ENCODE data around the gene ZSWIM4.
"Not testable (repeated sequence)": the region's sequence is repeated elsewhere in the genome, so short reads cannot be mapped to it uniquely, and the experiment has no call there.

The ZSWIM4 gene

DNA sequence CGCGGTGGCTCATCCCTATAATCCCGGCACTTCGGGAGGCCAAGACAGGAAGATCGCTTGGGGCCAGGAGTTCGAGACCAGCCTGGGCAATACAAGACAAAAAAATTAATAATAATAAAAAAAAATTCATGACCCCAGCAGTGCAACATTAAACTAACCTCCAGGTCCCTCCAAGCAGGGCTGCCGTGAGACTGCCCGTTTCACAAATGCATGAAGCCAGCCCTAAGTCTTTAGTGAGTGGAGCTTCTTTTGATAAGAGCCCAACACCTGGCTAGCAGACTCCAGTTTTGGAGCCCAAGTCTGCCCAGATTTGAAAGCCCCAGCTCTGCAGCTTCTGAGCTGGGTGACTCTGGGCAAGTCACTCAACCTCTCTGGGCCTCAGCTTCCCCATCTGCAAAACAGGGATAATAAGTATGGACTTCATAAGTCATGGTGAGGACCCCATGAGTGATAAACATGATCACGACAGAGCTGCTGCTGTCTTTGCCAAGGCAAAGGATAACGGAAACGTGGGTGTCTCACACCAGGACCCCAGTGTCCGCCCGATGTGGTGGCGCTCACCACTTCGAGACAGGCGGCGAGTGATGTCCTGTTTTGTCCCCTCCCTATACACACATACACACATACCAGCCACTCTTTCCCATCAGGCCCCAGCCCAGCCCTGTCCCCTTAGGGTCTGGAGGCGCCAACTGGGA, 43.3 kb downstream of the ZSWIM4 start:
- no peak for DNase-seq

DNA sequence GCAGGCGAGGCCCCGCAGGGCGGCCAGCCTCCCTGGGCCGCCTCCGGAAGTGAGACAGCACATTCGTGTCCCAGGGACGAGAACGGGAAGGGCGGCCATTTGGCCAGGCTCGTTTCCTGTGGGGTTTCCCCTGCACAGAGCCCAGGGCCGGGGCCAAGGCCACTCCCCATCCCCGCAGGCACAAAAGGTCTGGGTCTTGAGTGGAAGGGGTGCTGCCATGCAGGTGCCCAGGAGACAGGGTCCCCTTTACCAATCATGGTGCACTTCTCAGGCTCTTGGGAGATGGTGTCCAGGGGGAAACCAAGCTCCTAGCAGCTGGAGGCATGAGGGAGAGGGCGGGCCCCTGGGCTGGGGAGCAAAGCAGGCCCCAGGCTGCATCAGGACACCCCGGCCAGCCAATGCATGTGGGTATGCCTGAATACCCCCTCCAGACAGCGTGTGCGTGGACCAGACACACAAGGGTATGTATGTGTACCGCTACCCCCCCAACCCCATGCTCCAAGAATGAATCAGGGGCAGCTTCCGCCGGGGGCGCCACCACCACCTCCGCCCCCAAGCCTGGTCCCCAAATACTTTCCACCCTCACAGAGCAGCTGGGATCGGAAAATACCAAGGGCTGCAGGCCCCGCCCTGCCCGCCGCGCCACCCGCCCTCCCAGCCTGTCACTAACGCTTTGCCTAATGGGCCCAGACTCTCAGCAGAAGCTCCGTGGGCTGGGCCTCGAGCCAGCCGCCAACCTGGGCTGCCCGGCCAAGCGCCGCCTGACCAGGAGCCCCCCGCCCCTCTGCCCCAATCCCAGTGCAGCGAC, 44.1 kb downstream of the ZSWIM4 start:
- DNase-seq, result peak; percentile 85

GRCh38 chr19:13839938-13840304, 44.7 kb downstream of the ZSWIM4 start:
- DNase-seq, result no peak

GRCh38 chr19:13840305-13841085, 45.3 kb downstream of the ZSWIM4 start:
- DNase-seq, result no peak

GRCh38 chr19:13841086-13841961, 46.1 kb downstream of the ZSWIM4 start:
- DNase-seq, result no peak

GRCh38 chr19:13841962-13842290, 46.7 kb downstream of the ZSWIM4 start:
- DNase-seq, result no peak

DNA sequence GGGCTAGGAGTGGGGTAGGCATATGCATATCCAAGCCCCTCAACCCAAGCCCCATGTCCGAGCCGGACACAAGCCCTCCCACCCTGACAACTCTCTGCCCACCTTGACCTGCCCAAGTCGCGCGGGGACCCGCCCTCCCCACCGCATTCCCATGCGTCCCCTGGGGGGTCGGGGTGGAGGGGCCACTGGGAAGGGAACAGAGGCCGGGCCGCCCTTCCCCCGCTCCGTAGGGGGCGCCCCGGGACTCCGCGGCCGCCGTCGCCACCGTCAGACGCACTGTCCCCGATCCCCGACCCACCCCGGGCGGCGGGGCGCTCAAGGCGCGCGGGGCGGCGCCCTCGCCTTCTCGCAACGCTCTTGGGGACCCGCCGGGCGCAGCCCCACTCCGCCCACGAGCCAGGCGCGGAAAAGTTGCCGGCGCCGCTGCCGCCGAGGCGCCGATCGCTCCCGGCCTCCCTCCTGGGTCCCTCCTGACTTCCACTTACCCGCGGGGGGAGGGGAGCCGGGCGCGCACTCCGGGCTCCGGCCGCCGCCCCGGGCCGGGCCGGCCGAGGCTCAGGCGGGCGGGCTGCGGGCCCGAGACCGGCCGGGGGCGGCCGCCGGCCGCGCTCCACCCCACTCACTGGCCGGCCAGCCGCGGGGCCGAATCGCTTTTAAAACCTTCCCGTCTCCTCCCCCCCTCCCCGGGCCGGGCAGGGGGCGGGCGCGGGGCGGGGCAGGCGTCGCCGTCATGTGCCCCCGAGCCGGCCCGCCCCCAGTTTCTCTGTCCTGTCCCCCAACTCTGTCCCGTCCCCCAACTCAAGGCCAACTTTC, 47.3 kb downstream of the ZSWIM4 start:
- peak; percentile 52 for DNase-seq

- no peak for DNase-seq
These were observed 48.1 kb downstream of the ZSWIM4 start for GRCh38 chr19:13843104-13843921.

GRCh38 chr19:13844130-13844631, 48.9 kb downstream of the ZSWIM4 start:
- no peak for DNase-seq

DNA sequence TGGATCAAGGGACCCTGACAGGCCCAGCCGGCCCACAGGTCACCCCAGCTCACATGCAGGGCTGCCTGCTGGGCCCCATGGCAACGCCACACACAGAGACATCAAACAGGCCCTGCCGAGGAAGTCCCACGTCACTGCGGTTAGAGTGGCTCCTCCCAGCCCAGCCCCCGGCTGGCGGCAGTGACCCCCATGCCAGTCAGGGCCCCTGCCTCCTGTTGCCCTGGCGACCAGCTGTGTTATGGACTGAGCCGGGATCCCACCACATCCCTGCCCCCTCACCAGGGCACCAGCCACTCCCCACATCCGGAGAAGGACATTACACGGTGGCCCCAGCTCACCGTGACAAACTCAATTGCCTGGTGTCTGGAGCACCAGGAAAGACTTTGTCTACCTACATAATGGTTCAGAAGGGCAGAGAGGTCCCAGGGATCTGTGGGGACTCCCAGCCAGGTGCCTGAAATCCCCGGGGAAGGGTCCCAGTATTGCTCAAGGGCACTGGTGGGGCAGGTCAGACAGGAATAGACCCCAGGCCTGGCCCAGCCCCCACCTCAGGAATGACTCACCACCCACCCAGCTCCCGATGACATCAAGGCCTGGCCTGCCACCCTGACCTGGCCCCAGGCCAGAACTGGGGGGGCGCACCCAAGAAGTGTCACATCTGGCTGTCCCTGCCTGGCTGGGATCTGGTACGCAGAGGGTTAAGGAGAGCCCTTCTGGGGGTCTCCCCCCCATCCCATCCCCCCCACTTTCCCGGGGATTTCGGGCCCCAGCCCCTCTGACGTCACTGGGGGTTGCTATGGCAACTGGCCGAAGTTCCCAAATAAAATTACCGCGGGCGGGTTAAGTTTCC, 51.5 kb downstream of the ZSWIM4 start:
- peak; percentile 91 for DNase-seq

DNA sequence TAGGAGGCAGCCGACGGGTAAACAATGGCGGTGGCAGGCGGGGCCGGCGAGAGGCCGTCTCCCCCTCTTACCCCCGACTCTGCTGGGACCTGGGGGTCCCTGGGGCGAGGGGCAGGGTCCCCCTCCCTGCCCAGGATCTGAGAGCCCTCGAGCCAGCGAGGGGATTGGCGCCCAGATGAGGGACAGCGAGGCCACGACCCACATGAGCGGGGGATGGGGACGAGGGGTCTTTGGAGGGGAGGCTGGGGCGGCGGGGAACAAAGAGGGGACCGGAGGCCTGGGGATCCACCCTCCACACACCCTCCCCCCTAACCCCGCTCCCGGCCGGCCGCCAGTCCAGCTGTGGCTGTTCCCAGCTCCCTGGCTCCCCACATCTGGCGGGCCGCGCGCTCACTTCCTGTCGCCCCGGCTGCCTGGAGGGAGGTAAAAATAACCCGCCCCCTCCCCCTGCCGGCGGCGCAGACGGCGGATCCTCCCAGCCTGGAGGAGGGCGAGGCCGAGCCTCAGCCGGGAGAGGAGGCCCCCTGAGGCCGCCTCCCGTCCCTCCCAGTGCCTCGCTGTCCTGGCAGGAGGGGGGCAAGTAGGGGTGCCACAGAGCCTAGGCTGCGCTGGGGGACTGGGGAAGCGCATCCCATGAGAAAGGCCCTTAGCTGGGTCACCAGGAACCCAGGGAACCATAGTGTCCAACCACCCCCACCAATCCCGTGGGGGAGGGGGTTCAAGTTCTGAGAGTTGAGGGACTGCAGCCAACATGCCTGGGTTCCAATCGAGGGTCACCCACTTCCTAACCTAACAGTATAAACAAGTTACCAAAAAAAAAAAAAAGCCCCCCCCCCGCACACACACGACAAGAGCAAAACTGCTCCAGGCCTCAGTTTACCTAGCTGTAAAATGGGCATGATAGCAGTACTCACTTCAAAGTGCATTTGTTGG, 52.4 kb downstream of the ZSWIM4 start:
- DNase-seq, result peak; percentile 81

DNA sequence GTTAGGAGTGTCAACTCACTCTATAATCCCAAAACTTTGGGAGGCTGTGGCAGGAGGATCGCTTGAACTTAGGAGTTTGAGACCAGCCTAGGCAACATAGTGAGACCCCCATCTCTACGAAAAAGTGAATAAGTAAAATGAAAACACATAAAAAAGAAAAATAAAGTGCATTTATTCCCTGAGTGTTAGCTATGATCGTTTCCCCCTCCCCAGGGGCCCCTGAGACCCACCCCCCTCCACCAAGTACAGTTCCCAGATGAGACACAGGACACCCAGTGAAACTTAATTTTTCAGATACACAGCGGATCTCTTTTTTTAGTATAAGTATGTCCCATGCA, 53.1 kb downstream of the ZSWIM4 start:
- DNase-seq, result no peak

DNA sequence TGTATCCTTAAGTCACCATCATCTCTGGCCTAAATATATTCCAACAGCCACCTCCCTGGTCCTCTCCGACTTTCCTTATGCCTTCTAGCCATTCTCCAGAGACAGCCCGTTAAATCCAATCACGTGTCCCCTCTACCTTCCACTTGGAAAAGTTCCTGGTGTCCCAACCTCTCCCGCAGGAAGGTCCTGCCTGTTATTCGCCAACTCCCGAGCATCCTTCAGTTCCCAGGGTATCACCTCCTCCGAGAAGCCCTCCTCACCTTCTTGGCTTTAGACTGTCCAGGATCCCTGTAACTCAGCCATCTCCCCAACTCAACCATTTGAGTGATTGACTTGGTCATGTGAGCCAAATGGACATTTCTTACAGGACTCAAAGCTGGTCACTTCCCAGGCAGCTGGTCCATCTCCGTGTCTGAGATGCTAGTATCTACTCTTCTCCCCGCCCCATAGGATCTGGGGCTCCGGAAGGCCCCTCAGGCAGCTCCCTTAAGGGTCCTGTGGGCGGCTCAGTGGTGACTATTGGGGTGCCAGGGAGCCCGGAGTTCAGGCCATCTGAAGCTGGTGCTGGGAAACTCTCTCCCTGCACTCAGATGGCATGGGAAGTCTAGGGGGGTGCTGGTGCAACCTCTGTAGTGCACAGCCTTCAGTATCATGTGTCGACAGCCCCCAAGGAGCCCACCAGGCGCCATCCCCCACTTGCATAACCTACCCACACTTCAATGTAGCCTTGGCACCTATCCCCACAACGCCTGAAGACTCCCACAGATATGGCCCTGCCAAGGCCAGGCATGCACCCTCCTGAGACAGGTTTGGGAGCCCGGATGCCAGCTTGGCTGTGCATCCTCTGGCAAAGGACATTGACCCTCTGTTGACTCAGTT, 53.8 kb downstream of the ZSWIM4 start:
- DNase-seq, result no peak

DNA sequence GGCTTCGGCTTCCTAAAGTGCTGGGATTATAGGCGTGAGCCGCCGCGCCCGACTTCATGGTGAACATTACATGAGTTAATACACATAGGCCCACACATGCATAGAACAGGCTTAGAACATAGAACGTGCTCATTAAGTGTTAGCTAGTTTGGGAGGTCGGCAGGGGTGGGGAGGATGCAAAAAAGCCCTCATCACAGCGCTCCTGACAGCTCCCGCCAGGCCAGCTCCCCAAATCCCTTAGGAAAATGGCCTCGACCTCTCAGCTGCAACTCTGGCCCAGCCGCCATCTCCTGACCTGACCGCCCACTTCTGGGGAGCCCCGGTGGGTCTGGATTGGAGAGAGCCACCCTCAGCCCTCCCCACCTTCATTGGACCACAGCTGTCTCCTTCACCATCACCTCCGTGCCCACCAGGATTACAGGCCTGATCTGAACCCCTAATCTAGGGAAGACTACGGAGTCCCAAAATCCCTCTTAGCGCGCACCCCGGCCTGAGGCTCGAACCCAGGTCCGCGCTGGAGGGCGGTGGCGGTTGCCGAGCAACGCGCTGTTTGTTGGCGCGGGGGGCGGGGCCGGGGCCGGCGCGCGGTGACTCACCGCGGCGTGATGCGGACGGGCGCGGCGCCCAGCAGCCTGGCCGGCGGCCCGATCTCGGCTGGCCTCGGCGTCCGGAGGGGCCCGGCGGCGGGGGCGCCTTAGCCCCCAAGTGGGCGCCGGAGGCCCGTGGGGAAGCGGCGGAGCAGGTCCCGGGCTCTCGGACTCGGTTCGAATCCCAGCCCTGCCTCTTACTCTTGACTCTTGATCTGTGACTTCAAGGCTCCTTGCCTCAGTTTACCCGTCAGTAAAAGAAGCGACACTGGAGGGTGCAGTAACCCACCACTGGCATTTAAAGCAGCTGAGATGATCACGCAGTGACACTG, 55.0 kb downstream of the ZSWIM4 start:
- peak; percentile 49 for DNase-seq

DNA sequence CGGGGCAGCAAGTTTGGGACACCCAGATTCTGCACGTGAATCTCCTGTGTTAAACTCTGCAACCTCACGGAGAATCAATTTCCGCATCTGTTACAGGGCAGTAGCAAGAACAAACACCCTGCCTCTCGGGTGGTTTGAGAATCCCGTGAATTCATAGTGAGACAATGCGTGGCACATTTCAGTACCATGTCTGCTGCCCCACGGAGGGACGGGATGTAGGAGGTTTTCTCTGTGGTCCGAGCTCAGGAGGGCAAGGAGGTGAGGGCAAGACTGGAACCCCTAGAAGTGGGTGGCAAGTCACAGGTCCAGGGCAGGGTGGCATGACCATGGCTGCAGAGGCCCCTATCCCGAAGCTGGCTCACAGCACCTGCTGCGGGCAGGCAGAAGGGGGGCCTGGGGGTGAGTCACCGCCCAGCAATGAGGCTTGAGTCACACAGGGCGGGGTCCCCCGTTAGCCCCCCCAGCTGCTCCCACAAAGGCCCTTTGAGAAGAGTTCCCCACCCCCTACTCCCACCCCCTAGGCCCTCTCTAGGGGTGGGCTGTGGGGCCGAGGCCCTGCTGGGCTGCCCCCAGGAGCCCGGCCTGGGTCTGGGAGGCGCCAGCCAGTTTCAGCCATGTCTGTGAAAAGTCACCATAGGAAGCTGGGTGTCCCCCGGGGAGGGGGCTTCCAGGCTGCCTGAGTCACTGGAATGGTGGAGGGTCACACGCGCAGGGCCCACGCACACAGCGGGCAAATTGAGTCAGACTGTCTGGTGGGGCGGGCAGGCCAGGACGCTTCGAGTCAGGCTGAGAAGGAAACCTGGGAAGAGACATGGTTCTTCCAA, 55.9 kb downstream of the ZSWIM4 start:
- DNase-seq, result no peak

DNA sequence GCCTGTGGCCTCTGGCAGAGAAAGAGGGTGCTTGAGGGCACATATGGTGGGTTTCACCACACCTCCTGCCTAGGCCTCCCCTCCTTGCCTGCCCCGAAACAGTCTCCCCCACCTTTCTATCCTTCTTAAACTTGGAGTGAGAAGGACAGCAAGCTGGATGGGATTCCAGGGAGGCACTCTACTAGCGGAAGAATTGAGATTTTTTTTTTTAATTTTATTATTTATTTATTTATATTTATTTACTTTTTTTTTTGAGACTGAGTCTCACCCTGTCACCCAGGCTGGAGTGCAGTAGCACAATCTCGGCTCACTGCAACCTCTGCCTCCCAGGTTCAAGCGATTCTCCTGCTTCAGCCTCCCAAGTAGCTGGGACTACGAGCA, 56.5 kb downstream of the ZSWIM4 start:
- not testable (repeated sequence) for DNase-seq
